HUES48 (cell line): Measurements from ENCODE around the gene NEDD1.

ENCODE experiments used
- H3K27ac ChIP-seq: one replicate; pipeline ENCODE4 v1.7.0; 2013; ENCODE audit warnings: low read depth, low read length, inconsistent platforms
- H3K27me3 ChIP-seq: 2 replicates; pipeline ENCODE4 v1.6.1; 2013; ENCODE audit warnings: mild to moderate bottlenecking, low read length; ENCODE audit not compliant: control insufficient read depth, insufficient read depth
- H3K36me3 ChIP-seq: 2 replicates; pipeline ENCODE4 v1.6.1; 2013; ENCODE audit warnings: low read length; ENCODE audit not compliant: control insufficient read depth, insufficient read depth
- H3K4me1 ChIP-seq: 2 replicates; pipeline ENCODE4 v1.6.1; 2013; ENCODE audit warnings: mild to moderate bottlenecking, low read length; ENCODE audit not compliant: control insufficient read depth, insufficient read depth
- H3K4me3 ChIP-seq: 2 replicates; pipeline ENCODE4 v1.5.1; 2013; ENCODE audit warnings: mild to moderate bottlenecking, low read depth, low read length
- H3K9ac ChIP-seq: 2 replicates; pipeline ENCODE4 v1.6.1; 2013; ENCODE audit warnings: mild to moderate bottlenecking, low read depth, low read length, moderate library complexity
- H3K9me3 ChIP-seq: 2 replicates; pipeline ENCODE4 v1.6.1; 2013; ENCODE audit warnings: low read length; ENCODE audit not compliant: control insufficient read depth, insufficient read depth

NEDD1 gene

GRCh38 chr12:96902076-96902475 is 5.0 kb upstream of the NEDD1 start:
- H3K27ac ChIP-seq = no peak overlapping the region
- no peaks in the 10 kb centered on the region for H3K36me3 ChIP-seq
- no peaks in the 10 kb centered on the region for H3K9me3 ChIP-seq
- no peak overlapping the region for H3K9ac ChIP-seq
- H3K4me3 ChIP-seq = no peak overlapping the region
- H3K4me1 ChIP-seq = no peaks in the 10 kb centered on the region
- H3K27me3 ChIP-seq = no peaks in the 10 kb centered on the region

- H3K4me1 ChIP-seq = peaks cover 15% of the 10 kb centered on the region
- no peaks in the 10 kb centered on the region for H3K36me3 ChIP-seq
- H3K27ac ChIP-seq = peak overlapping the region; percentile 88
- no peaks in the 10 kb centered on the region for H3K9me3 ChIP-seq
- no peak overlapping the region for H3K9ac ChIP-seq
- H3K27me3 ChIP-seq = no peaks in the 10 kb centered on the region
- H3K4me3 ChIP-seq = peak overlapping the region; percentile 98
These were observed 584 bp upstream of the NEDD1 start for GRCh38 chr12:96906498-96906848.

- Histone ChIP-seq H3K4me1 (peaks cover 15% of the 10 kb centered on the region), H3K27me3 (no peaks in the 10 kb centered on the region), H3K9me3 (no peaks in the 10 kb centered on the region), H3K27ac (peak overlapping the region; percentile 88), H3K36me3 (no peaks in the 10 kb centered on the region), H3K4me3 (peak overlapping the region; percentile 98), H3K9ac (peak overlapping the region; percentile 92)
These were observed 790 bp downstream of the NEDD1 start for GRCh38 chr12:96907671-96908422.

- Histone ChIP-seq H3K9me3 (no peaks in the 10 kb centered on the region), H3K9ac (no peak overlapping the region), H3K4me1 (peaks cover 15% of the 10 kb centered on the region), H3K36me3 (no peaks in the 10 kb centered on the region), H3K27me3 (no peaks in the 10 kb centered on the region), H3K4me3 (peak overlapping the region; percentile 98), H3K27ac (no peak overlapping the region)
These were observed 1.3 kb downstream of the NEDD1 start for GRCh38 chr12:96908423-96908675.

- H3K4me1 ChIP-seq = peaks cover 15% of the 10 kb centered on the region
- no peaks in the 10 kb centered on the region for H3K27me3 ChIP-seq
- no peak overlapping the region for H3K9ac ChIP-seq
- no peaks in the 10 kb centered on the region for H3K9me3 ChIP-seq
- no peak overlapping the region for H3K27ac ChIP-seq
- H3K36me3 ChIP-seq = peaks cover 6% of the 10 kb centered on the region; the same call in 1 of the 2 replicates
- H3K4me3 ChIP-seq = no peak overlapping the region
These were observed 5.2 kb downstream of the NEDD1 start for GRCh38 chr12:96912261-96912660.

- Histone ChIP-seq H3K9me3 (no peaks in the 10 kb centered on the region), H3K27ac (no peak overlapping the region), H3K4me1 (peaks cover 12% of the 10 kb centered on the region), H3K4me3 (no peak overlapping the region), H3K9ac (no peak overlapping the region), H3K36me3 (peaks cover 6% of the 10 kb centered on the region; the same call in 1 of the 2 replicates), H3K27me3 (no peaks in the 10 kb centered on the region)
These were observed 5.9 kb downstream of the NEDD1 start for GRCh38 chr12:96912943-96913342.

- peaks cover 8% of the 10 kb centered on the region for H3K36me3 ChIP-seq
- no peaks in the 10 kb centered on the region for H3K9me3 ChIP-seq
- no peak overlapping the region for H3K27ac ChIP-seq
- no peaks in the 10 kb centered on the region for H3K27me3 ChIP-seq
- H3K4me1 ChIP-seq = peaks cover 10% of the 10 kb centered on the region
- no peak overlapping the region for H3K4me3 ChIP-seq
- H3K9ac ChIP-seq = no peak overlapping the region
These were observed 12.6 kb downstream of the NEDD1 start for GRCh38 chr12:96919510-96920210.

- Histone ChIP-seq H3K4me3 (no peak overlapping the region), H3K36me3 (peaks cover 37% of the 10 kb centered on the region), H3K9ac (no peak overlapping the region), H3K9me3 (no peaks in the 10 kb centered on the region), H3K4me1 (0 out of 2 replicates have a peak, but pooled peaks cover 6% of the 10 kb centered on the region), H3K27ac (no peak overlapping the region), H3K27me3 (no peaks in the 10 kb centered on the region)
These were observed 41.7 kb downstream of the NEDD1 start for GRCh38 chr12:96948782-96949181.

- H3K9me3 ChIP-seq = no peaks in the 10 kb centered on the region
- no peaks in the 10 kb centered on the region for H3K27me3 ChIP-seq
- no peak overlapping the region for H3K4me3 ChIP-seq
- H3K27ac ChIP-seq = no peak overlapping the region
- no peak overlapping the region for H3K9ac ChIP-seq
- H3K36me3 ChIP-seq = no peaks in the 10 kb centered on the region
- peaks cover 9% of the 10 kb centered on the region; the same call in 1 of the 2 replicates for H3K4me1 ChIP-seq
These were observed 72.5 kb downstream of the NEDD1 start for GRCh38 chr12:96979532-96979931.

- Histone ChIP-seq H3K9me3 (no peaks in the 10 kb centered on the region), H3K27ac (no peak overlapping the region), H3K36me3 (no peaks in the 10 kb centered on the region), H3K27me3 (peaks cover 3% of the 10 kb centered on the region; the same call in 1 of the 2 replicates), H3K4me3 (no peak overlapping the region), H3K4me1 (peaks cover 9% of the 10 kb centered on the region; the same call in 1 of the 2 replicates), H3K9ac (no peak overlapping the region)
These were observed 73.9 kb downstream of the NEDD1 start for GRCh38 chr12:96980991-96981414.

- Histone ChIP-seq H3K9me3 (no peaks in the 10 kb centered on the region), H3K27me3 (peaks cover 7% of the 10 kb centered on the region; the same call in 1 of the 2 replicates), H3K27ac (no peak overlapping the region), H3K36me3 (no peaks in the 10 kb centered on the region), H3K9ac (no peak overlapping the region), H3K4me3 (no peak overlapping the region), H3K4me1 (peaks cover 15% of the 10 kb centered on the region)
These were observed 74.9 kb downstream of the NEDD1 start for GRCh38 chr12:96981911-96982310.
